H1 (cell line): ENCODE data around the gene ETS1. TPM values are rescaled to one million over a fixed set of nuclear protein-coding genes. Genes with fewer than 3 reads are reported as not detected.

Experiments
- CTCF ChIA-PET: fragments of 300-600 bp; sonication (Branson Sonifier 250); formaldehyde crosslinking; loops from one replicate; lab custom pipeline; 2021; ENCODE audit not compliant: partially characterized antibody; lab: Charles Lee
- POLR2A ChIA-PET: fragments of 300-600 bp; sonication (Branson Sonifier 250); formaldehyde crosslinking; loops from one replicate; lab custom pipeline; 2021; ENCODE audit warnings: inconsistent platforms; ENCODE audit not compliant: partially characterized antibody; lab: Charles Lee
- DNase-seq, 2 experiments: peaks; one replicate each; pipeline versions ENCODE4 v3.0.0 to v3.0.0-alpha.2; 2010 to 2022; ENCODE audit warnings: low spot score in 2 of 2, low read depth in 1 of 2, mixed read lengths in 1 of 2
- FAIRE-seq: peaks from 2 replicates; lab custom pipeline; 2011; peaks lifted over from hg19 to GRCh38; lab: Jason Lieb, UNC
- H2AFZ ChIP-seq: 2 replicates; pipeline ENCODE4 v1.8.1; 2012; ENCODE audit warnings: low read length, inconsistent platforms
- H2AK5ac ChIP-seq: 2 replicates; pipeline ENCODE4 v1.6.1; 2013; ENCODE audit warnings: low read depth, low read length
- H2BK120ac ChIP-seq: replicated peaks from 2 replicates; pipeline ENCODE3; 2013; ENCODE audit warnings: low read depth, low read length, inconsistent platforms
- H2BK12ac ChIP-seq: 2 replicates; pipeline ENCODE4 v1.6.1; 2013; ENCODE audit warnings: low read depth, low read length
- H2BK15ac ChIP-seq: 2 replicates; pipeline ENCODE4 v1.6.1; 2013; ENCODE audit warnings: low read length
- H2BK20ac ChIP-seq: 2 replicates; pipeline ENCODE4 v1.6.1; 2013; ENCODE audit warnings: low read length
- H2BK5ac ChIP-seq: 2 replicates; pipeline ENCODE4 v1.6.1; 2013; ENCODE audit warnings: low read depth, low read length
- H3K14ac ChIP-seq: 2 replicates; pipeline ENCODE4 v1.6.1; 2013; ENCODE audit warnings: inconsistent platforms; ENCODE audit not compliant: insufficient read length
- H3K18ac ChIP-seq: 2 replicates; pipeline ENCODE4 v1.6.1; 2013; ENCODE audit warnings: low read length; ENCODE audit errors: extremely low read depth
- H3K23ac ChIP-seq: 2 replicates; pipeline ENCODE4 v1.6.1; 2013; ENCODE audit warnings: inconsistent platforms; ENCODE audit not compliant: insufficient read length
- H3K23me2 ChIP-seq: 2 replicates; pipeline ENCODE4 v1.6.1; 2013; ENCODE audit warnings: low read depth, low read length
- H3K27ac ChIP-seq: 2 replicates; pipeline ENCODE4 v1.6.1; 2011; ENCODE audit warnings: low read depth, low read length, inconsistent platforms
- H3K27me3 ChIP-seq, 4 experiments: replicated peaks in 1 of 4; 1 replicate in 1 of 4; 2 replicates in 3 of 4; pipeline versions ENCODE4 v1.6.1 to v1.8.1; 2011 to 2013; ENCODE audit warnings: low read length in 3 of 4, mild to moderate bottlenecking in 3 of 4, inconsistent platforms in 2 of 4, mixed read lengths in 2 of 4, moderate library complexity in 1 of 4; ENCODE audit not compliant: control insufficient read depth in 3 of 4, insufficient read depth in 3 of 4; ENCODE audit errors: extremely low read depth in 1 of 4
- H3K36me3 ChIP-seq, 4 experiments: 2 replicates each; pipeline versions ENCODE4 v1.6.1 to v1.8.1; 2011 to 2013; ENCODE audit warnings: mild to moderate bottlenecking in 4 of 4, low read length in 3 of 4, moderate library complexity in 2 of 4, control low read depth in 1 of 4, inconsistent platforms in 1 of 4; ENCODE audit not compliant: insufficient read depth in 4 of 4, control insufficient read depth in 2 of 4
- H3K4ac ChIP-seq: replicated peaks from 2 replicates; pipeline ENCODE3; 2013; ENCODE audit warnings: low read length, low read depth, mixed read lengths, inconsistent platforms; ENCODE audit not compliant: insufficient read length
- H3K4me1 ChIP-seq, 4 experiments: replicated peaks in 1 of 4; 1 replicate in 1 of 4; 2 replicates in 3 of 4; pipeline versions ENCODE4 v1.6.1 to v1.8.1; 2011 to 2013; ENCODE audit warnings: low read length in 3 of 4, inconsistent platforms in 2 of 4, mixed read lengths in 1 of 4; ENCODE audit not compliant: insufficient read depth in 4 of 4, control insufficient read depth in 3 of 4
- H3K4me2 ChIP-seq, 2 experiments: 2 replicates each; pipeline versions ENCODE4 v1.6.1 to v1.8.1; 2011 to 2013; ENCODE audit warnings: low read depth in 2 of 2, low read length in 2 of 2, control low read depth in 1 of 2, inconsistent platforms in 1 of 2, mild to moderate bottlenecking in 1 of 2; ENCODE audit not compliant: insufficient read depth in 1 of 2
- H3K4me3 ChIP-seq, 4 experiments: fragments of 200-600, 300-600 bp in 1 of 4; sonication (generic), shearing (Covaris generic), sonication (Bioruptor Twin) in 1 of 4; 2 replicates each; pipeline versions ENCODE4 v1.5.1 to v1.8.1; 2011 to 2016; ENCODE audit warnings: low read length in 4 of 4, low read depth in 3 of 4, control low read depth in 2 of 4, inconsistent platforms in 2 of 4, mild to moderate bottlenecking in 2 of 4, mixed read lengths in 1 of 4, moderate library complexity in 1 of 4; ENCODE audit not compliant: insufficient read depth in 2 of 4; ENCODE audit errors: extremely low read depth in 1 of 4
- H3K56ac ChIP-seq: replicated peaks from 2 replicates; pipeline ENCODE3; 2013; ENCODE audit warnings: low read depth, mild to moderate bottlenecking, mixed read lengths, low read length, inconsistent platforms; ENCODE audit not compliant: insufficient read length
- H3K79me1 ChIP-seq: 2 replicates; pipeline ENCODE4 v1.6.1; 2013; ENCODE audit warnings: low read depth, low read length, control low read depth
- H3K79me2 ChIP-seq, 2 experiments: 2 replicates each; pipeline versions ENCODE4 v1.6.1 to v1.8.1; 2012 to 2013; ENCODE audit warnings: low read length in 2 of 2, mild to moderate bottlenecking in 2 of 2, inconsistent platforms in 1 of 2; ENCODE audit not compliant: insufficient read depth in 2 of 2, control insufficient read depth in 1 of 2
- H3K9ac ChIP-seq, 4 experiments: replicated peaks in 1 of 4; 1 replicate in 1 of 4; 2 replicates in 3 of 4; pipeline versions ENCODE4 v1.6.1 to v1.8.1; 2011 to 2013; ENCODE audit warnings: low read depth in 3 of 4, low read length in 3 of 4, control low read depth in 2 of 4, mild to moderate bottlenecking in 2 of 4, moderate library complexity in 2 of 4, inconsistent platforms in 1 of 4; ENCODE audit errors: extremely low read depth in 1 of 4
- H3K9me3 ChIP-seq, 2 experiments: 2 replicates each; pipeline versions ENCODE4 v1.6.1 to v1.8.1; 2012 to 2013; ENCODE audit warnings: mild to moderate bottlenecking in 2 of 2, moderate library complexity in 2 of 2, control low read depth in 1 of 2, inconsistent platforms in 1 of 2, low read depth in 1 of 2, low read length in 1 of 2, mixed read lengths in 1 of 2; ENCODE audit not compliant: insufficient read depth in 2 of 2
- H4K20me1 ChIP-seq, 2 experiments: replicated peaks in 1 of 2; 2 replicates each; pipeline versions ENCODE3 to v1.8.1; 2011 to 2013; ENCODE audit warnings: inconsistent platforms in 2 of 2, low read length in 2 of 2, mild to moderate bottlenecking in 1 of 2; ENCODE audit not compliant: insufficient read depth in 2 of 2, control insufficient read depth in 1 of 2
- H4K5ac ChIP-seq: 2 replicates; pipeline ENCODE4 v1.6.1; 2013; ENCODE audit warnings: low read length, low read depth, mixed read lengths, inconsistent platforms; ENCODE audit not compliant: insufficient read length
- H4K8ac ChIP-seq: 2 replicates; pipeline ENCODE4 v1.8.0; 2013; ENCODE audit warnings: mild to moderate bottlenecking, moderate library complexity, low read length, inconsistent platforms; ENCODE audit not compliant: insufficient read depth; ENCODE audit errors: extremely low read depth
- H4K91ac ChIP-seq: replicated peaks from 2 replicates; pipeline ENCODE3; 2013; ENCODE audit warnings: low read length, mixed read lengths, inconsistent platforms; ENCODE audit not compliant: insufficient read length
- CBX8 ChIP-seq: fragments of 300-800, 300-1000 bp; sonication (generic); IDR thresholded peaks from 2 replicates; pipeline ENCODE4 v1.7.1; 2016; ENCODE audit warnings: low read depth, low read length, borderline replicate concordance
- EZH2 ChIP-seq: fragments of 200-600 bp; sonication (generic); IDR thresholded peaks from 2 replicates; pipeline ENCODE4 v1.7.1; 2012; ENCODE audit warnings: low read depth, mild to moderate bottlenecking, moderate library complexity, low read length, inconsistent platforms; ENCODE audit not compliant: severe bottlenecking
- GTF2F1 ChIP-seq: IDR thresholded peaks from 2 replicates; pipeline ENCODE4 v1.6.1; 2012; ENCODE audit warnings: low read depth, low read length, improper control_type of control experiment, borderline replicate concordance
- HDAC6 ChIP-seq: IDR thresholded peaks from one replicate; pipeline ENCODE4 v1.7.1; 2012; ENCODE audit warnings: low read depth, mild to moderate bottlenecking, inconsistent platforms, low read length, moderate library complexity
- KDM4A ChIP-seq: IDR thresholded peaks from one replicate; pipeline ENCODE4 v1.7.1; 2012; ENCODE audit warnings: low read depth, mild to moderate bottlenecking, moderate library complexity, low read length, inconsistent platforms; ENCODE audit not compliant: severe bottlenecking
- SIN3A ChIP-seq, 2 experiments: IDR thresholded peaks in 1 of 2; conservative IDR thresholded peaks in 1 of 2; 2 replicates each; pipeline ENCODE4 v1.6.1; 2011 to 2012; ENCODE audit warnings: low read length in 2 of 2, improper control_type of control experiment in 1 of 2, low read depth in 1 of 2, mild to moderate bottlenecking in 1 of 2
- SP2 ChIP-seq: IDR thresholded peaks from 2 replicates; pipeline ENCODE4 v1.6.1; 2012; ENCODE audit warnings: mild to moderate bottlenecking, low read length, inconsistent platforms
- YY1 ChIP-seq: IDR thresholded peaks from 2 replicates; pipeline ENCODE4 v1.6.1; 2011; ENCODE audit warnings: low read depth, mild to moderate bottlenecking, low read length
- ZNF274 ChIP-seq: IDR thresholded peaks from 2 replicates; pipeline ENCODE4 v1.7.0; 2012; ENCODE audit warnings: low read length, borderline replicate concordance; ENCODE audit errors: extremely low read depth
- WGBS, 2 experiments: shearing (Covaris generic) in 1 of 2; methylation state at CpG; one replicate each; pipeline versions ENCODE4 v1.1.6 to v1.1.7; 2013 to 2015; ENCODE audit warnings: low lambda C conversion rate in 2 of 2, mixed read lengths in 2 of 2, inconsistent platforms in 1 of 2, low coverage in 1 of 2, missing lambda C conversion rate in 1 of 2; ENCODE audit not compliant: insufficient replicate concordance in 2 of 2, insufficient coverage in 1 of 2, insufficient read length in 1 of 2; ENCODE audit errors: extremely low coverage in 1 of 2, missing lambda C conversion rate in 1 of 2; 5-methylcytosine and 5-hydroxymethylcytosine counted together
- polyA plus RNA-seq, 7 experiments: library from polyadenylated mRNA; depleted of rRNA in 3 of 7; stranded (reverse) in 5 of 7; unstranded in 2 of 7; fragments of >200 nt in 5 of 7; fragments of 200-250 nt in 2 of 7; gene quantifications; 1 replicate in 5 of 7; 2 replicates in 1 of 7; 4 replicates in 1 of 7; pipeline versions ENCODE4 v1.2.1 to v1.2.3, GENCODE V29; 2011 to 2013; ENCODE audit warnings: missing spikeins in 2 of 7, mixed read lengths in 2 of 7
- total RNA-seq: library from RNA; stranded (reverse); fragmentation: NEBNext Ultra II Directional; extraction: Animal tissue kit (Norgen Biotek cat#: 25700); gene quantifications from 2 replicates; pipeline ENCODE4 v1.2.1, GENCODE V29; 2021

Gene ETS1
- total and polyA plus RNA-seq, 2 of the 8 experiments (the other 6 are each of a cell fraction or from before 2014, with no cell fraction given) = 10.0 to 35.3 TPM

GRCh38 chr11:128565881-128566280, 21.5 kb downstream of the ETS1 start:
- Histone ChIP-seq H2AK5ac (no peak overlapping the region), H3K4me3 (no peak overlapping the region), H3K23me2 (no peaks in the 10 kb centered on the region), H4K20me1 (no peaks in the 10 kb centered on the region), H3K4me1 (peaks cover 0 to 4% (median 1%) of the 10 kb centered on the region in 4 experiments; a peak in 3 of 7 replicates), H3K9ac (no peak overlapping the region), H4K5ac (no peak overlapping the region), H2BK5ac (no peak overlapping the region), H3K56ac (no peak overlapping the region), H4K91ac (no peak overlapping the region), H3K79me2 (no peaks in the 10 kb centered on the region), H2BK20ac (no peak overlapping the region), H3K27me3 (no peaks in the 10 kb centered on the region), H3K23ac (no peak overlapping the region), H3K9me3 (no peaks in the 10 kb centered on the region), H3K36me3 (no peaks in the 10 kb centered on the region), H3K18ac (no peak overlapping the region), H2BK15ac (no peak overlapping the region), H3K4me2 (no peak overlapping the region), H2BK12ac (no peak overlapping the region), H3K79me1 (no peaks in the 10 kb centered on the region; the same call in 1 of the 2 replicates), H3K4ac (no peak overlapping the region), H3K14ac (no peak overlapping the region), H2AFZ (no peak overlapping the region), H3K27ac (no peak overlapping the region), H2BK120ac (no peak overlapping the region), H4K8ac (no peak overlapping the region)
- FAIRE-seq (no peak), DNase-seq (no peak)
- 90% methylated on average over 5 of the region's 5 CpGs; no CpG with 5 or more reads in 1 of the 2 experiments for WGBS, 2 experiments
- ChIA-PET CTCF (interaction anchor here (0.7 to 1.8 kb wide), 4 partner anchors 11 to 463 kb away, joined by 3 to 5 read pairs (median 3); no protein-coding TSS in a partner anchor), POLR2A (no interaction called here)
- TF ChIP-seq YY1 = no peak
- no peak for TF ChIP-seq KDM4A
- TF ChIP-seq GTF2F1 = no peak
- TF ChIP-seq SIN3A (conservative IDR thresholded peaks at IDR 0.05 in 1 of 2, IDR thresholded peaks at IDR 0.05 in 1 of 2; ENCODE audit: low read depth in 1 of 2, low read length in 2 of 2) = no peak
- no peak for TF ChIP-seq ZNF274
- TF ChIP-seq CBX8 = no peak
- TF ChIP-seq SP2 = no peak
- no peak for TF ChIP-seq HDAC6
- TF ChIP-seq EZH2 = no peak
